ENCODE data around the gene DCPS.

GRCh38 chr11:126384449-126385070 is 80.7 kb downstream of the DCPS start:
- TF ChIP-seq POLR2A (IDR thresholded peaks at IDR 0.05; ENCODE audit: low read depth, low read length) (no peak), SPI1 (IDR thresholded peaks at IDR 0.05; ENCODE audit: low read depth, low read length) (no peak), POLR2AphosphoS5 (IDR thresholded peaks at IDR 0.05; ENCODE audit: low read depth, low read length) (no peak), TAF1 (IDR thresholded peaks at IDR 0.05; ENCODE audit: low read depth, low read length) (no peak), POU2F2 (IDR thresholded peaks at IDR 0.05; ENCODE audit: low read depth, low read length) (no peak)

Measured in GM12891 (cell line).